H9 (cell line): ENCODE results near the gene GLS. TPM values are rescaled to one million over a fixed set of nuclear protein-coding genes. Genes with fewer than 3 reads are reported as not detected.
A peak's percentile ranks its signal among the peaks of the same experiment; 100 is the strongest.

Experiments used
- DNase-seq: peaks from one replicate; pipeline ENCODE4 v3.0.0-alpha.2; 2017
- H2AFZ ChIP-seq: one replicate; pipeline ENCODE4 v1.6.1; 2013; ENCODE audit warnings: mild to moderate bottlenecking, low read length, control low read depth, moderate library complexity
- H2AK5ac ChIP-seq: 2 replicates; pipeline ENCODE4 v1.6.1; 2013; ENCODE audit warnings: low read length, control low read depth, mixed read lengths; ENCODE audit not compliant: insufficient read length
- H2BK120ac ChIP-seq: one replicate; pipeline ENCODE4 v1.6.1; 2013; ENCODE audit warnings: low read depth, mild to moderate bottlenecking, low read length, control low read depth, inconsistent platforms; ENCODE audit not compliant: poor library complexity, severe bottlenecking
- H2BK12ac ChIP-seq: 2 replicates; pipeline ENCODE4 v1.6.1; 2013; ENCODE audit warnings: low read length, control low read depth, mixed read lengths, low read depth; ENCODE audit not compliant: insufficient read length
- H2BK15ac ChIP-seq: 2 replicates; pipeline ENCODE4 v1.6.1; 2013; ENCODE audit warnings: low read depth, low read length, control low read depth
- H2BK20ac ChIP-seq: one replicate; pipeline ENCODE4 v1.6.1; 2013; ENCODE audit warnings: low read depth, mild to moderate bottlenecking, low read length, control low read depth, inconsistent platforms; ENCODE audit not compliant: poor library complexity, severe bottlenecking
- H2BK5ac ChIP-seq: 2 replicates; pipeline ENCODE4 v1.6.1; 2013; ENCODE audit warnings: low read length, control low read depth, mixed read lengths; ENCODE audit not compliant: insufficient read length
- H3K14ac ChIP-seq: 2 replicates; pipeline ENCODE4 v1.6.1; 2013; ENCODE audit warnings: low read length, control low read depth; ENCODE audit not compliant: insufficient read depth
- H3K18ac ChIP-seq: 2 replicates; pipeline ENCODE4 v1.6.1; 2013; ENCODE audit warnings: low read depth, mild to moderate bottlenecking, mixed read lengths, low read length, control low read depth; ENCODE audit not compliant: insufficient read length
- H3K23ac ChIP-seq: 2 replicates; pipeline ENCODE4 v1.6.1; 2013; ENCODE audit warnings: low read length, control low read depth, mixed read lengths, low read depth; ENCODE audit not compliant: insufficient read length
- H3K23me2 ChIP-seq: 2 replicates; pipeline ENCODE4 v1.6.1; 2013; ENCODE audit warnings: low read depth, mild to moderate bottlenecking, mixed read lengths, low read length, control low read depth; ENCODE audit not compliant: insufficient read length, poor library complexity, severe bottlenecking
- H3K27ac ChIP-seq: 2 replicates; pipeline ENCODE4 v1.5.1; 2013; ENCODE audit warnings: low read length, control low read depth, mixed read lengths, low read depth; ENCODE audit not compliant: insufficient read length
- H3K27me3 ChIP-seq: 2 replicates; pipeline ENCODE4 v1.6.1; 2013; ENCODE audit warnings: low read length, control low read depth, inconsistent platforms; ENCODE audit not compliant: insufficient read depth
- H3K4ac ChIP-seq: 2 replicates; pipeline ENCODE4 v1.6.1; 2013; ENCODE audit warnings: low read depth, mild to moderate bottlenecking, control low read depth, inconsistent platforms, low read length, moderate library complexity
- H3K4me1 ChIP-seq: 2 replicates; pipeline ENCODE4 v1.6.1; 2013; ENCODE audit warnings: low read length, control low read depth, inconsistent platforms; ENCODE audit not compliant: insufficient read depth
- H3K4me2 ChIP-seq: 2 replicates; pipeline ENCODE4 v1.6.1; 2013; ENCODE audit warnings: low read length, control low read depth, mixed read lengths; ENCODE audit not compliant: insufficient read length, insufficient read depth
- H3K56ac ChIP-seq: 2 replicates; pipeline ENCODE4 v1.6.1; 2013; ENCODE audit warnings: low read depth, mild to moderate bottlenecking, mixed read lengths, low read length, control low read depth; ENCODE audit not compliant: insufficient read length
- H3K79me1 ChIP-seq: 2 replicates; pipeline ENCODE4 v1.6.1; 2013; ENCODE audit warnings: low read depth, mild to moderate bottlenecking, moderate library complexity, low read length, control low read depth, inconsistent platforms; ENCODE audit not compliant: insufficient read depth, poor library complexity, severe bottlenecking
- H3K79me2 ChIP-seq: 2 replicates; pipeline ENCODE4 v1.6.1; 2013; ENCODE audit warnings: low read length, control low read depth, inconsistent platforms; ENCODE audit not compliant: insufficient read depth
- H3K9ac ChIP-seq: 2 replicates; pipeline ENCODE4 v1.6.1; 2013; ENCODE audit warnings: low read length, control low read depth, mixed read lengths; ENCODE audit not compliant: insufficient read length; ENCODE audit errors: extremely low read depth
- H3K9me3 ChIP-seq: one replicate; pipeline ENCODE4 v1.6.1; 2013; ENCODE audit warnings: low read depth, low read length, inconsistent platforms; ENCODE audit not compliant: control insufficient read depth
- H3T11ph ChIP-seq: one replicate; pipeline ENCODE4 v1.6.1; 2013; ENCODE audit warnings: mild to moderate bottlenecking, low read length, control low read depth, inconsistent platforms
- H4K20me1 ChIP-seq: one replicate; pipeline ENCODE4 v1.6.1; 2013; ENCODE audit not compliant: control insufficient read depth, insufficient read length, insufficient read depth
- H4K5ac ChIP-seq: 2 replicates; pipeline ENCODE4 v1.6.1; 2013; ENCODE audit warnings: low read depth, mild to moderate bottlenecking, mixed read lengths, low read length, control low read depth; ENCODE audit not compliant: insufficient read length
- H4K8ac ChIP-seq: replicated peaks from 2 replicates; pipeline ENCODE4 v1.6.1; 2013; ENCODE audit warnings: low read length, control low read depth, mixed read lengths, low read depth; ENCODE audit not compliant: insufficient read length
- H4K91ac ChIP-seq: 2 replicates; pipeline ENCODE4 v1.6.1; 2013; ENCODE audit warnings: low read depth, mild to moderate bottlenecking, moderate library complexity, mixed read lengths, low read length, control low read depth; ENCODE audit not compliant: insufficient read length
- H3K27ac Mint-ChIP-seq, 3 experiments: 2 replicates in 2 of 3; 3 replicates in 1 of 3; pipeline ENCODE4 v1.8.0; 2020 to 2021; ENCODE audit warnings: mixed read lengths in 3 of 3, mild to moderate bottlenecking in 1 of 3, moderate library complexity in 1 of 3
- H3K27me3 Mint-ChIP-seq: 2 replicates; pipeline ENCODE4 v1.8.0; 2021; ENCODE audit warnings: low read depth, mild to moderate bottlenecking, moderate library complexity, mixed read lengths
- H3K36me3 Mint-ChIP-seq, 3 experiments: 2 replicates in 2 of 3; 3 replicates in 1 of 3; pipeline ENCODE4 v1.8.0; 2020 to 2021; ENCODE audit warnings: low read depth in 3 of 3, mixed read lengths in 3 of 3; ENCODE audit not compliant: insufficient read depth in 1 of 3
- H3K4me1 Mint-ChIP-seq, 2 experiments: 2 replicates each; pipeline ENCODE4 v1.8.0; 2020; ENCODE audit warnings: mixed read lengths in 2 of 2
- H3K4me3 Mint-ChIP-seq, 2 experiments: 2 replicates in 1 of 2; 3 replicates in 1 of 2; pipeline ENCODE4 v1.8.0; 2020 to 2021; ENCODE audit warnings: mild to moderate bottlenecking in 2 of 2, mixed read lengths in 2 of 2, moderate library complexity in 1 of 2
- H3K9me3 Mint-ChIP-seq, 2 experiments: 2 replicates in 1 of 2; 3 replicates in 1 of 2; pipeline ENCODE4 v1.8.0; 2020; ENCODE audit warnings: mild to moderate bottlenecking in 2 of 2, mixed read lengths in 2 of 2, moderate library complexity in 1 of 2
- CTCF ChIP-seq: fragments of 200-600 bp; sonication (generic); conservative IDR thresholded peaks from 3 replicates; pipeline ENCODE4 v1.8.0; 2021; ENCODE audit warnings: antibody characterized with exemption, mild to moderate bottlenecking
- WGBS: extraction: QIAGEN DNeasy Blood & Tissue Kit; methylation state at CpG from one replicate; pipeline ENCODE4 v1.1.7; 2013; ENCODE audit warnings: missing lambda C conversion rate, low lambda C conversion rate, mixed read lengths; ENCODE audit not compliant: insufficient read length; ENCODE audit errors: extremely low coverage; 5-methylcytosine and 5-hydroxymethylcytosine counted together
- total RNA-seq: library from RNA; stranded (reverse); gene quantifications from 2 replicates; pipeline ENCODE4 v1.2.1, GENCODE V29; 2021

GLS gene
- total RNA-seq, 1 experiment from 2014 or later, result 69.3 TPM

- Histone ChIP-seq H3K4me2 (peak within 1 kb of the TSS; percentile 90), H3K18ac (peak within 1 kb of the TSS; percentile 23), H3K9ac (peak within 1 kb of the TSS; percentile 66), H3K23me2 (peaks cover 7% of the 10 kb centered on the region), H2BK120ac (no peak within 1 kb of the TSS), H2AK5ac (no peak within 1 kb of the TSS), H4K91ac (no peak within 1 kb of the TSS), H3K56ac (no peak within 1 kb of the TSS), H3K9me3 (no peaks in the 10 kb centered on the region), H3K27me3 (peaks cover 3% of the 10 kb centered on the region; the same call in 1 of the 2 replicates), H3K27ac (peak within 1 kb of the TSS; percentile 14), H3K4me1 (0 out of 2 replicates have a peak, but pooled peaks cover 2% of the 10 kb centered on the region), H3K23ac (no peak within 1 kb of the TSS), H3K79me2 (peaks cover 2% of the 10 kb centered on the region; the same call in 1 of the 2 replicates), H3K79me1 (no peaks in the 10 kb centered on the region), H2BK15ac (no peak within 1 kb of the TSS), H4K5ac (no peak within 1 kb of the TSS), H3K14ac (0 out of 2 replicates have a peak within 1 kb of the TSS, but pooled peaks have one; percentile 59), H2BK5ac (no peak within 1 kb of the TSS), H2AFZ (no peak within 1 kb of the TSS), H2BK20ac (no peak within 1 kb of the TSS), H3K4ac (no peak within 1 kb of the TSS), H4K8ac (no peak within 1 kb of the TSS), H4K20me1 (no peaks in the 10 kb centered on the region), H3T11ph (no peak within 1 kb of the TSS), H2BK12ac (no peak within 1 kb of the TSS)
- Mint-ChIP-seq H3K36me3 (peaks cover 0 to 13% (median 4%) of the 10 kb centered on the region in 3 experiments; a peak in 3 of 7 replicates), H3K9me3 (peaks cover 0 to 4% of the 10 kb centered on the region in 2 experiments; a peak in 1 of 5 replicates), H3K27ac (no peak within 1 kb of the TSS), H3K4me1 (no peaks in the 10 kb centered on the region), H3K27me3 (peaks cover 9% of the 10 kb centered on the region), H3K4me3 (no peak within 1 kb of the TSS)
- no CpG with 5 or more reads among the region's 68 CpGs for WGBS
- TF ChIP-seq CTCF, result no peak
- DNase-seq, result peak; percentile 95
Observed at GRCh38 chr2:191013932-191014652, 133.5 kb downstream of the GLS start, which contains the start of gene STAT1. STAT1 (minus strand) TSS chr2:191014171; CDS start chr2:191010003, 4,168 bp downstream.
